Peyer's patch (tissue), 4 donors: Measurements from ENCODE around the gene OR10A2.
"Not testable (repeated sequence)": the region's sequence is repeated elsewhere in the genome, so short reads cannot be mapped to it uniquely, and the experiment has no call there.

ENCODE experiments used
- POLR2A ChIP-seq, 2 donors: fragments of 450-650 bp; IDR thresholded peaks; one replicate each; pipeline ENCODE4 v1.5.1; 2017; ENCODE audit warnings: antibody characterized with exemption in 2 of 2, mild to moderate bottlenecking in 2 of 2, moderate library complexity in 2 of 2
- TF ChIP-seq, protein P1 (sequence below), 6 experiments: fragments of 450-650 bp in 4 of 6; fragments of 200-600 bp in 2 of 6; sonication (generic) in 1 of 6; IDR thresholded peaks; one replicate each; pipeline ENCODE4 v1.5.1; 2017 to 2019; ENCODE audit warnings: antibody characterized with exemption in 6 of 6, mild to moderate bottlenecking in 3 of 6, moderate library complexity in 1 of 6

DNA sequence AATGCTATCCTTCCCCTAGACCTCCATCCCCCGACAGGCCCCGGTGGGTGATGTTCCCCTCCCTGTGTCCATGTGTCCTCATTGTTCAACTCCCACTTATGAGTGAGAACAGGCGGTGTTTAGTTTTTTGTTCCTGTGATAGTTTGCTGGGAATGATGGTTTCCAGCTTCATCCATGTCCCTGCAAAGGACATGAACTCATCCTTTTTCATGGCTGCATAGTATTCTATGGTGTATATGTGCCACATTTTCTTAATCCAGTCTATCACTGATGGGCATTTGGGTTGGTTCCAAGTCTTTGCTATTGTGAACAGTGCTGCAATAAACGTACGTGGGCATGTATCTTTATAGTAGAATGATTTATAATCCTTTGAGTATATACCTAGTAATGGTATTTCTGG is 24.9 kb downstream of the OR10A2 start:
- TF ChIP-seq, protein P1, sequence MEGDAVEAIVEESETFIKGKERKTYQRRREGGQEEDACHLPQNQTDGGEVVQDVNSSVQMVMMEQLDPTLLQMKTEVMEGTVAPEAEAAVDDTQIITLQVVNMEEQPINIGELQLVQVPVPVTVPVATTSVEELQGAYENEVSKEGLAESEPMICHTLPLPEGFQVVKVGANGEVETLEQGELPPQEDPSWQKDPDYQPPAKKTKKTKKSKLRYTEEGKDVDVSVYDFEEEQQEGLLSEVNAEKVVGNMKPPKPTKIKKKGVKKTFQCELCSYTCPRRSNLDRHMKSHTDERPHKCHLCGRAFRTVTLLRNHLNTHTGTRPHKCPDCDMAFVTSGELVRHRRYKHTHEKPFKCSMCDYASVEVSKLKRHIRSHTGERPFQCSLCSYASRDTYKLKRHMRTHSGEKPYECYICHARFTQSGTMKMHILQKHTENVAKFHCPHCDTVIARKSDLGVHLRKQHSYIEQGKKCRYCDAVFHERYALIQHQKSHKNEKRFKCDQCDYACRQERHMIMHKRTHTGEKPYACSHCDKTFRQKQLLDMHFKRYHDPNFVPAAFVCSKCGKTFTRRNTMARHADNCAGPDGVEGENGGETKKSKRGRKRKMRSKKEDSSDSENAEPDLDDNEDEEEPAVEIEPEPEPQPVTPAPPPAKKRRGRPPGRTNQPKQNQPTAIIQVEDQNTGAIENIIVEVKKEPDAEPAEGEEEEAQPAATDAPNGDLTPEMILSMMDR (IDR thresholded peaks at IDR 0.05), result not testable (repeated sequence)
- not testable (repeated sequence) for TF ChIP-seq POLR2A (IDR thresholded peaks at IDR 0.05)
